MM.1S (cell line): ENCODE measurements around the gene FBXW7.

Experiments
- EZH2 ChIP-seq: fragments of 300-600 bp; sonication (generic); optimal IDR thresholded peaks from 2 replicates; pipeline ENCODE3; 2017; ENCODE audit warnings: low read depth, mild to moderate bottlenecking, antibody characterized with exemption, low read length, mixed read lengths
- TF ChIP-seq, protein P1 (sequence below): fragments of 300-600 bp; sonication (generic); IDR thresholded peaks from 2 replicates; pipeline ENCODE4 v1.5.1; 2016; ENCODE audit warnings: antibody characterized with exemption, low read length, mixed read lengths

DNA sequence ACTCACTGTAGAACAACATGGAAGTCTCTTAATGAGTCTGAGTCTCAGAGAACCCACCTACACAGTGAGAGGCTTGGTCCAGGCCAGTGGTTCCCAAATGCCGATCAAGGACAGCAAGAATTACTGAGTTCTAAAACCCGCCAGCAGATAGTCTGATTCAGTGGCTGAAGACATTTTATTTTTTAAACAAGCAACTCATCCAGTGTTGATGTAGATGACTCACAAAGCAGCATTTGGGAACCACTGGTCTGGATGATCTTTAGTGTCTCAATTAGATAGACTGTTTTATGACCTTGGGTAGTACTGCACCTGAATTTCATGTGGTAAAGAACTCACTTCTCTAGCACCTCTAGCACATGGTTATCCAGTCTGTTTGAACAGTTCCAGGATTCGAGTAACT, 193.6 kb downstream of the FBXW7 start:
- TF ChIP-seq, protein P1, sequence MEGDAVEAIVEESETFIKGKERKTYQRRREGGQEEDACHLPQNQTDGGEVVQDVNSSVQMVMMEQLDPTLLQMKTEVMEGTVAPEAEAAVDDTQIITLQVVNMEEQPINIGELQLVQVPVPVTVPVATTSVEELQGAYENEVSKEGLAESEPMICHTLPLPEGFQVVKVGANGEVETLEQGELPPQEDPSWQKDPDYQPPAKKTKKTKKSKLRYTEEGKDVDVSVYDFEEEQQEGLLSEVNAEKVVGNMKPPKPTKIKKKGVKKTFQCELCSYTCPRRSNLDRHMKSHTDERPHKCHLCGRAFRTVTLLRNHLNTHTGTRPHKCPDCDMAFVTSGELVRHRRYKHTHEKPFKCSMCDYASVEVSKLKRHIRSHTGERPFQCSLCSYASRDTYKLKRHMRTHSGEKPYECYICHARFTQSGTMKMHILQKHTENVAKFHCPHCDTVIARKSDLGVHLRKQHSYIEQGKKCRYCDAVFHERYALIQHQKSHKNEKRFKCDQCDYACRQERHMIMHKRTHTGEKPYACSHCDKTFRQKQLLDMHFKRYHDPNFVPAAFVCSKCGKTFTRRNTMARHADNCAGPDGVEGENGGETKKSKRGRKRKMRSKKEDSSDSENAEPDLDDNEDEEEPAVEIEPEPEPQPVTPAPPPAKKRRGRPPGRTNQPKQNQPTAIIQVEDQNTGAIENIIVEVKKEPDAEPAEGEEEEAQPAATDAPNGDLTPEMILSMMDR, result no peak
- no peak for TF ChIP-seq EZH2
